ENCODE measurements around the gene AGFG2. TPM values are rescaled to one million over a fixed set of nuclear protein-coding genes. Genes with fewer than 3 reads are reported as not detected.

The AGFG2 gene
- total and polyA plus RNA-seq, 2 of the 13 experiments (the other 11 are each of a cell fraction or from before 2014, with no cell fraction given), result 125 to 132 TPM

- TF ChIP-seq RXRA (CRISPR knock-in tag; IDR thresholded peaks at IDR 0.05), result peak; percentile 80; the same call in 1 of the 2 replicates
- TF ChIP-seq, protein P1, sequence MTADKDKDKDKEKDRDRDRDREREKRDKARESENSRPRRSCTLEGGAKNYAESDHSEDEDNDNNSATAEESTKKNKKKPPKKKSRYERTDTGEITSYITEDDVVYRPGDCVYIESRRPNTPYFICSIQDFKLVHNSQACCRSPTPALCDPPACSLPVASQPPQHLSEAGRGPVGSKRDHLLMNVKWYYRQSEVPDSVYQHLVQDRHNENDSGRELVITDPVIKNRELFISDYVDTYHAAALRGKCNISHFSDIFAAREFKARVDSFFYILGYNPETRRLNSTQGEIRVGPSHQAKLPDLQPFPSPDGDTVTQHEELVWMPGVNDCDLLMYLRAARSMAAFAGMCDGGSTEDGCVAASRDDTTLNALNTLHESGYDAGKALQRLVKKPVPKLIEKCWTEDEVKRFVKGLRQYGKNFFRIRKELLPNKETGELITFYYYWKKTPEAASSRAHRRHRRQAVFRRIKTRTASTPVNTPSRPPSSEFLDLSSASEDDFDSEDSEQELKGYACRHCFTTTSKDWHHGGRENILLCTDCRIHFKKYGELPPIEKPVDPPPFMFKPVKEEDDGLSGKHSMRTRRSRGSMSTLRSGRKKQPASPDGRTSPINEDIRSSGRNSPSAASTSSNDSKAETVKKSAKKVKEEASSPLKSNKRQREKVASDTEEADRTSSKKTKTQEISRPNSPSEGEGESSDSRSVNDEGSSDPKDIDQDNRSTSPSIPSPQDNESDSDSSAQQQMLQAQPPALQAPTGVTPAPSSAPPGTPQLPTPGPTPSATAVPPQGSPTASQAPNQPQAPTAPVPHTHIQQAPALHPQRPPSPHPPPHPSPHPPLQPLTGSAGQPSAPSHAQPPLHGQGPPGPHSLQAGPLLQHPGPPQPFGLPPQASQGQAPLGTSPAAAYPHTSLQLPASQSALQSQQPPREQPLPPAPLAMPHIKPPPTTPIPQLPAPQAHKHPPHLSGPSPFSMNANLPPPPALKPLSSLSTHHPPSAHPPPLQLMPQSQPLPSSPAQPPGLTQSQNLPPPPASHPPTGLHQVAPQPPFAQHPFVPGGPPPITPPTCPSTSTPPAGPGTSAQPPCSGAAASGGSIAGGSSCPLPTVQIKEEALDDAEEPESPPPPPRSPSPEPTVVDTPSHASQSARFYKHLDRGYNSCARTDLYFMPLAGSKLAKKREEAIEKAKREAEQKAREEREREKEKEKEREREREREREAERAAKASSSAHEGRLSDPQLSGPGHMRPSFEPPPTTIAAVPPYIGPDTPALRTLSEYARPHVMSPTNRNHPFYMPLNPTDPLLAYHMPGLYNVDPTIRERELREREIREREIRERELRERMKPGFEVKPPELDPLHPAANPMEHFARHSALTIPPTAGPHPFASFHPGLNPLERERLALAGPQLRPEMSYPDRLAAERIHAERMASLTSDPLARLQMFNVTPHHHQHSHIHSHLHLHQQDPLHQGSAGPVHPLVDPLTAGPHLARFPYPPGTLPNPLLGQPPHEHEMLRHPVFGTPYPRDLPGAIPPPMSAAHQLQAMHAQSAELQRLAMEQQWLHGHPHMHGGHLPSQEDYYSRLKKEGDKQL (CRISPR knock-in tag; IDR thresholded peaks at IDR 0.05; ENCODE audit: low read depth), result peak; percentile 82
- peak; percentile 51 for TF ChIP-seq SRSF4 (IDR thresholded peaks at IDR 0.05; ENCODE audit: low read depth, low read length, poor library complexity, severe bottlenecking)
- no peak for TF ChIP-seq ZNF878 (CRISPR knock-in tag; IDR thresholded peaks at IDR 0.05)
- TF ChIP-seq NFAT5 (CRISPR knock-in tag; IDR thresholded peaks at IDR 0.05), result peak; percentile 53
- no peak for TF ChIP-seq GRHL1 (CRISPR knock-in tag; conservative IDR thresholded peaks at IDR 0.05)
- no peak; the same call in 1 of the 2 replicates for TF ChIP-seq IRF9 (CRISPR knock-in tag; IDR thresholded peaks at IDR 0.05; ENCODE audit: borderline replicate concordance)
- no peak for TF ChIP-seq ZNF619 (CRISPR knock-in tag; IDR thresholded peaks at IDR 0.05)
- peak; percentile 98; the same call in 1 of the 2 replicates for TF ChIP-seq NCOA5 (CRISPR knock-in tag; IDR thresholded peaks at IDR 0.05)
- TF ChIP-seq POGK (CRISPR knock-in tag; conservative IDR thresholded peaks at IDR 0.05), result no peak; the same call in none of the 2 replicates
- TF ChIP-seq ZNF17 (CRISPR knock-in tag; IDR thresholded peaks at IDR 0.05), result peak; percentile 15; the same call in 1 of the 2 replicates
Measured at GRCh38 chr7:100568176-100568895, 29.3 kb downstream of the AGFG2 start (continued).
